SW480 (cell line): ENCODE data around the gene KCNT1.

Source experiments
- DNase-seq: peaks from one replicate; pipeline ENCODE4 v3.0.0-alpha.2; 2016; ENCODE audit warnings: low spot score

KCNT1 gene

DNA sequence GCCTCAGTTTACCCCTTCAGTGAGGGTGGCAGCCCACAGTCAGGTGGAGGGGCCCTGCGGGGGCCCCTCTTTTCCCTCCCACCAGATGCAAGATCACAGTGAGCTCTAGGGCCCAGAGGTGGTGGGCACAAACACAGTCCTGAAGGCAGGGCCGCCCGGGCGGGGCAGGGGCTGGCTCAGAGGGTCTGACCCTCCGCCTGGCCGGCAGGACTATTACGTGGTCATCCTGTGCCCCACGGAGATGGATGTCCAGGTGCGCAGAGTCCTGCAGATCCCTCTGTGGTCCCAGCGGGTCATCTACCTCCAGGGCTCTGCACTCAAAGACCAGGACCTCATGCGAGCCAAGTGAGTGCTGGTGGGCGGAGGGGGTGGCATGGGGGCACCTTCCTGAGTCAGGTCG is 63.4 kb downstream of the KCNT1 start:
- DNase-seq: no peak

DNA sequence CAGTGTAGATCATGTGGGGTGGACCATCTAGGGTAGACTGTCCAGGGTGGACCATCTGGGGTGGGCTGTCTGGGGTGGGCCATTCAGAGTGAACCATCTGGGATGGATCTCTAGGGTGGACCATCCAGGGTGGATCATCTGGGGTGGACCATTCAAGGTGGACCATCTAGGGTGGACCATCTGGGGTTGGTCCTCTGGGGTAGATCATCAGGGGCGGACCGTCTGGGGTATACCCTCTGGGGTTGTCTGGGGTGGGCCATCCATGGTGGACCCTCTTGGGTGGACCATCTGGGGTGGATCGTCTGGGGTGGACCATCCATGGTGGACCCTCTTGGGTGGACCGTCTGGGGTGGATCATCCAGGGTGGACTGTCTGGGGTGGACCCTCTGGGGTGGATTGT is 64.3 kb downstream of the KCNT1 start:
- no peak for DNase-seq

- no peak for DNase-seq
Observed at GRCh38 chr9:135766707-135767106, 64.7 kb downstream of the KCNT1 start.

- no peak for DNase-seq
Observed at GRCh38 chr9:135768516-135769218, 66.7 kb downstream of the KCNT1 start.

GRCh38 chr9:135769489-135770202 is 67.7 kb downstream of the KCNT1 start:
- DNase-seq: no peak

DNA sequence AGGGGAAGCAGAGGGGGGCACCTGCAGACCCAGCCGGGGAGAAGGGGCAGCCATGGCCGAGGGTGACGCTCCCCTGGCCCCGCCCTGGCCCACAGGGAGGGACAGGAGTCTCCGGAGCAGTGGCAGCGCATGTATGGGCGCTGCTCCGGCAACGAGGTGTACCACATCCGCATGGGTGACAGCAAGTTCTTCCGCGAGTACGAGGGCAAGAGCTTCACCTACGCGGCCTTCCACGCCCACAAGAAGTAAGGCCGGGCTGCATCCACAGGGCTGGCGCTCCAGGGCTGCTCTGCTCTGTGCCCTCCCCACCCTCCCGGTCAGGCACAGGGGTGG is 68.2 kb downstream of the KCNT1 start:
- peak; percentile 72 for DNase-seq

DNA sequence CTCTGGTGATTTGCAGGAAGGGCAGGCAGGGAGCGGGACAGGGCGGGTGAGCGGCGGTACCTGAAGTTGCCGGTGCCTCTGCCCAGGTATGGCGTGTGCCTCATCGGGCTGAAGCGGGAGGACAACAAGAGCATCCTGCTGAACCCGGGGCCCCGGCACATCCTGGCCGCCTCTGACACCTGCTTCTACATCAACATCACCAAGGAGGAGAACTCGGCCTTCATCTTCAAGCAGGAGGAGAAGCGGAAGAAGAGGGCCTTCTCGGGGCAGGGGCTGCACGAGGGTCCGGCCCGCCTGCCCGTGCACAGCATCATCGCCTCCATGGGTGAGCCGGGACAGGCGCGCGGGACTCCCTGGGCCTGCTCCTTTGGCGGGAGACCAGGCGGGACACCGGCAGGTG is 68.8 kb downstream of the KCNT1 start:
- no peak for DNase-seq

DNA sequence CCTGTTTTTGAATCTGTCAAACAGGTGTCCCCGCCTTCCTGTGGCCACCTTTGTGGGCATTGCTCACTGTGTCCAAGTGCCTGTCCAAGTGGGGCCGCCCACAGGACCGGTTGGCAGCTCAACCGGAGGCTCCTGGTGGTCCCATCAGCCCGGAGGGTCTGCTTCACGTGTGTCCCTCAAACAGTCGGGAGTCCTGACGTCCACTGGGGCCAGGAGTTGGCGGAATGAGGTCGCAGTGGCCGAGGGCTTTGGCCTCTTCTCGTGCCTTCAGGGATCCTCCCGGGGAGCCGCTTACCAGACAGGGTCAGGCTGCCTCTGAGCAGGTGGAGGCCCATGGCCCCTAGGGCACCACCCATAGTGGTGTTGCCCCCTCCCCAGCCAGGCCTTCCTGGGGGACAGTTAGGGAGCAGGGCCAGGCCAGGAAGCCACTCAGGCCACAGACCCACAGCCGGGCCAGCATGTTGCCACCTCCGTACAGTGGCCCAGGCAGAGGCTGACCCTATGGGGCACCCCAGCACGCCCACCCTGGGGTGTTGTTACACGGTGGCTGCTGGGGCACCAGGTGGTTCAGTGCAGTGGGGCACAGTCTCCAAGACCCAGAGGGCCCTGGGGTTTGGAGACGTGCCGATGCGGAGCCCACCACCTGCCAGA is 69.5 kb downstream of the KCNT1 start:
- DNase-seq: no peak

DNA sequence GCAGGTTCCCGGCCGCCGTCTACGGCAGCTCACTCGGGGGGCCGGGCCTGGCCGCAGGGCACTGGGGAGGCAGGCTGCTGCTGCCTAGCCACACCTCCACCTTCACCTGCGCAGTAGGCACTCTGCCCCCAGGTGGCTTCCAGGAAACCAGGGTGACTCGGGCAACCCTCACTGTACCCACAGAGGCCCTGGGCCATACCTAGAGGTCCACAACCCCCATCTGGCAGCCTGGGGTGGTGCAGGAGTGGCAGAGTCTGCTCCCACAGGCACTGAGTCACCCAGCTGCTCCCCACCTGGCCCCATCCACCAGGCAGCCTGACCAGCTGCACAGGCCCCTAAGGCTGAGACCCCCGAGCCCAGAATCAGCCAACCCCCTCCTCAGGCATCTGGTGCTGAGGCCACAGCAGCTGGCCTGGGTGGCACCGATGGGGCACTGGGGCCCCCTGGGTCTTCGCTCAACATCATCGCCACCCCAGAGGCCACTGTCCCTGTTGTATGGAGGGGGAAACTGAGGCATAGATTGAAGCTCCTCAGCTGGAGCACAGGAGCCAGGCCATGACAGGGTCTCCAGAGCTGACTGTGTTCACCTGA is 70.2 kb downstream of the KCNT1 start:
- no peak for DNase-seq

DNA sequence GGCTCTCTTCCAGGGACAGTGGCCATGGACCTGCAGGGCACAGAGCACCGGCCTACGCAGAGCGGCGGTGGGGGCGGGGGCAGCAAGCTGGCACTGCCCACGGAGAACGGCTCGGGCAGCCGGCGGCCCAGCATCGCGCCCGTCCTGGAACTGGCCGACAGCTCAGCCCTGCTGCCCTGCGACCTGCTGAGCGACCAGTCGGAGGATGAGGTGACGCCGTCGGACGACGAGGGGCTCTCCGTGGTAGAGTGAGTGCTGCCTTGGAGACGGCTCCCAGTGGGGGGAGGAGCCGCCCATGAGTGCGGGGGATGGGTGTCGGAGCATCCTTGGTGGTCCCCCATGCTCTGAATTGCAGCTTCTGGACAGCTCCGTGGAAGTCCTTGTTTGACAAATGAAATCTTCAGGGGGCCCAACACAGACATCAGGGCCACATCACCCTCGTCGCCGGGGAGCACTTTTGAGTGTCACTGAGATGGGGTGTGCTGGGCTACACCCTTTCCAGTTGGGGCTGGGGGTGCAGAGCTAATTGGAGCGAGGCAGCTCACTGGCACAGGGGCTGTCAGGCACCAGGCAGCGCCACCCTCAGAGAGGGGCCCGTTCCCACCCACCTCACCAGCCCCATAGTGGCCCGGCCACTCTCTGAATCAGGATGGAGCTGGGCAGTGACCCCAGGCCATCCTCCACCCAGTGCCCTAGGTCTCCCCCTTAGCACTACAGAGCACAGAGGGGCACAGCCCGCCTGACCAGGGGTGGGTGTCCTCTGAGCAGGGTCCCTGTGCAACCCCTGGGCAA is 70.9 kb downstream of the KCNT1 start:
- DNase-seq: no peak

DNA sequence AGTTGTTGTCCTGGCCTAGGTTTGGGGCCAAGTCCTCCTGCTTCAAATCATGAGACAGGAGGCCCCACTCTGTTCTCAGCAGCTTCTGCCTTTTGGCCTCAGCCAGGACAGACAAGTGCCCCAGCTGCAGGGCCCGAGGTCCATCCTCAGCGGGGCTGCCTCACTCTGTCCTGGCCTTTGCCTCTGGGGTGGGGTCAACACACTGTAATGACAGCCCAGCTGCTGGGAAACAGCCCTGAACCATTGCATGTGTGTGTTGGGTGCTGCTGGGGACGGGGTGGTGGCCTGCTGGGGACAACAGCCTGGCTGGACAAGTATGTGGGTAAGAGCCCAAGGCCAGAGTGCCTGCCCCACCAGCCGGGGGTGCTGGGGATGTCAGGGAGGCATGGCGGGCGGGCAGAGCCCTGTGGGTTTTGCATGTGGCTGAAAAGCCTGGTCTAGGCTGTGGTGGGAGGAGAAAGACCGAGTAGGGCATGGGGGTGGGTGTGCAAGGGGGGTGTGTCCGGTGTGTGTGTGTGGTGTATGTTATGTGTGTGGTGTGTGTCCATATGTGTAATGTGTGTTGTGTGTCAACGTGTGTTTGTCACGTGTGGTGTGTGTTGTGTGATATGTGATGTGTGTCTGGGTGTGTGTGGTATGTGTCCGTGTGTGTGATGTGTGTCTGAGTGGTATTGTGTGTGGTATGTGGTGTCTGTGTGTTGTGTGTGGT is 71.7 kb downstream of the KCNT1 start:
- no peak for DNase-seq

GRCh38 chr9:135774239-135774747 is 72.3 kb downstream of the KCNT1 start:
- no peak for DNase-seq

GRCh38 chr9:135774794-135775525 is 73.0 kb downstream of the KCNT1 start:
- DNase-seq: no peak

DNA sequence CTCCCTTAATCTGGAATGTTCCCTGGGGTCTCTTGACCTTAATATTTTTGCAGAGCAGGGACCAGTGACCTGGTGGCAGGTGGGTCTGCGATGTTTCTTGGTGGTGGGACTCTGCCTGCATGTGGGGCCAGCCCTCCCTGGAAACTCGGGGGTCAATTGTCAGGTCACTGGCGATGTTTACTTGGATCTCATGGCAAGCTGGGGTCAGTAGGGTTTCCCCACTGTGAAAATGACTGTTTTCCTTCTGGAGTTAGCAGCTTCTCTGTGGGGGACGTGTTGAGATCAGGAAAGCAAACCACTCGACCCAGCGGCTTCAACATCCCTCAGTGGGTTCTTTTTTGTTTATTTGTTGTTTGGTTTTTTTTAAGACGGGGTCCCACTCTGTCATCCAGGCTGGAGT is 73.9 kb downstream of the KCNT1 start:
- no peak for DNase-seq

DNA sequence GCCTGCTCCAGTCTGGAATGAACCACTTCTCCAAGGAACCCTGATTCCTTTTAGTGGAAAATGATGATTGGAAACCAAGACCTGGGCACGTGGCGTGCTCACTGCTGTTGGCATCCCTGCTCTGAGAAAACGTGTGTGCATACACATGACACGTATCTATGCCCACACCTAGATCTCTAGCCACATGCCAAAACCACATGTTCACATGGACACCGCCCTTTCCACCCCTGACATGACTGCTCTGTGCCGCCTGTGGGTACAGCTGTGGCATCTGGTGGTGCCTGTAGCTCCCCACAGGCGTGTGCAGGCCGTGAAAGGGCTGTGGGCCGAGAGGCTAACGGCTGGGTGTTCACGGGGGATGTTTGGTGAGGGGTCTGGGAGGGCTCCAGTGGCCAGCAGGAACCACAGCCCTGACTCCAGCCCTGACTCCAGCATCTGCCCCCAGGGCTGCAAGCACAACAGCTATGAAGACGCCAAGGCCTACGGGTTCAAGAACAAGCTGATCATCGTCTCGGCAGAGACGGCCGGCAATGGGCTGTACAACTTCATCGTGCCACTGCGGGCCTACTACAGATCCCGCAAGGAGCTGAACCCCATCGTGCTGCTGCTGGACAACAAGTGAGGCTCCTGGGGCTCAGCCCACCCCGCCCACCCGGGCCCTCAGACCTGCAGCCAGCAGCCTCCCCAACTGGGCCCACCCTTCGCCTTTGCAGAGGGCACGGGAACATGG is 75.1 kb downstream of the KCNT1 start:
- no peak for DNase-seq

GRCh38 chr9:135777623-135778177 is 75.7 kb downstream of the KCNT1 start:
- DNase-seq: no peak

DNA sequence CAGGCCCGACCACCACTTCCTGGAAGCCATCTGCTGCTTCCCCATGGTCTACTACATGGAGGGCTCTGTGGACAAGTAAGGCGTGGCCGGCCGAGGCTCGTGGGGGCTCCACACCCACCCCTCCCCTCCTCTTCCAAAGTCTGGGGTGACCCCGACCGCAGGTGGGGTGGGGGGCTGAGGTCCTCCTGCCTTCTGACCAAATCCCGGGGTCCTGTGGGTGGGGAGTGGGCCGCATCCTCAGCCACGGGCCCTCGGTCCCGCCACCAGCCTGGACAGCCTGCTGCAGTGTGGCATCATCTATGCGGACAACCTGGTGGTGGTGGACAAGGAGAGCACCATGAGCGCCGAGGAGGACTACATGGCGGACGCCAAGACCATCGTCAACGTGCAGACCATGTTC is 76.4 kb downstream of the KCNT1 start:
- no peak for DNase-seq

GRCh38 chr9:135779571-135779970 is 77.6 kb downstream of the KCNT1 start:
- DNase-seq: no peak

DNA sequence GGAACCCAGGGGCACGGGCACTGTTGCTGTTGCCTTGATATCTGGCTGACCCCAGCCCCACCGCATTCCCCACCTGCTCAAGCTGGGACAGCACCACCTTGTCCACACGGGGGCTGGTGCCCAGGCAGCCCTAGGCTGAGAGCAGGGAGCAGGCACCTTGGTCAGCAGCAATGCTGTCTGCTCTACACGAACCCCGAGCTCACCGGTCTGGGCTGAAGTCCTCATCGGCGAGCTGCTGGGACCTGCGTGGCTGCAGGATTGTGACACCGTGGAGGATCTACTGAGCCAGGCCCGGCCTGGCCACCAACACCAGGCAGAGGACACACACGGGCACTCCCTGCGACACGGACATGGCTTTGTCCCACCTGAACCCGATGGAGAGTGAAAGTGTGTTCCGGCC is 78.1 kb downstream of the KCNT1 start:
- DNase-seq: no peak

DNA sequence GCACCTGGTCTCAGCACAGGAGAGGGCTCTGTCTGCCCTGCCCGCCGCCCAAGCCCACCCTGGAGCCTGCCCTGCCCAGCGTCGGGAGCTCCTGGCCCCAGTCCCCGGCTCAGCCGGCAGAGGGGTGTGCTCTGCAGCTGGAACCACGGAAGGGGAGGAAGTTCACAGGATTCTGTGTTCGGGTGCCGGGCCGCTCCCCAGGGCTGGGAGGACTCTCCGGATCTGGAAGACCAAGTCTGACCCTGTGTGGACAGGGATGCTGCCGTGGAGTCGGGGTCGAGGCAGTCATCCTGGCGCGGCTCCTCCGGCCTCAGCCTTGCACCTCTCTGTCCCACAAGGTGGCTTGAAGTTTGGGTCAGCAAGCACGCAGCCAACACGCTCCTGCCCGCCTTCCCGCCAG is 78.6 kb downstream of the KCNT1 start:
- DNase-seq: no peak
